DMS114 treated with DMSO at 0.1 percent for 48 hours (cell line): Measurements from ENCODE around the gene BAIAP2.
"Not testable (repeated sequence)": the region's sequence is repeated elsewhere in the genome, so short reads cannot be mapped to it uniquely, and the experiment has no call there.

Source experiments
- DNase-seq: peaks from one replicate; lab custom pipeline; 2025; ENCODE audit not compliant: unreplicated experiment; lab: John Stamatoyannopoulos, UW

The BAIAP2 gene

GRCh38 chr17:81135505-81136278 lies 100.7 kb downstream of the BAIAP2 start:
- DNase-seq = no peak

DNA sequence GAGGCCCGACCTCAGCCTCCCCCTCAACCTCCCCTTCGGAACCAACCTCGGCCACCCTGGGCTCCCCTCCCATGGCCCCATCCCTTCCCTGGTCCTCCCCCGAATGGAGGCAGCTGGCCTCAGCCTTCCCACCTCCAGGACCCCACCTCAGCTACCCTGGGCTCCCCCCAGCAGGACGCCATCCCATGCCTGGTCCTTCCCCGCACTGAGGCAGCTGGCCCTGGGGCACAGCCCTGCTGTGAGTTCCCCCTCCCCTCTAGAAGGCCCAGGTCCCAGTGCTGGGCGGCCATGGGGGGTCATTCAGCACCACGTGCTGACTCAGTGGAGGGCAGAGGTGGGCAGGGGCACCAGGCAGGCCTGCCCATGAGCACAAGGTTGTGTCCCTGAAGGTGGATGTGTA lies 101.4 kb downstream of the BAIAP2 start:
- no peak for DNase-seq

GRCh38 chr17:81137248-81137647 lies 102.3 kb downstream of the BAIAP2 start:
- DNase-seq = no peak

- no peak for DNase-seq
These were observed 103.1 kb downstream of the BAIAP2 start for GRCh38 chr17:81138083-81138482.

DNA sequence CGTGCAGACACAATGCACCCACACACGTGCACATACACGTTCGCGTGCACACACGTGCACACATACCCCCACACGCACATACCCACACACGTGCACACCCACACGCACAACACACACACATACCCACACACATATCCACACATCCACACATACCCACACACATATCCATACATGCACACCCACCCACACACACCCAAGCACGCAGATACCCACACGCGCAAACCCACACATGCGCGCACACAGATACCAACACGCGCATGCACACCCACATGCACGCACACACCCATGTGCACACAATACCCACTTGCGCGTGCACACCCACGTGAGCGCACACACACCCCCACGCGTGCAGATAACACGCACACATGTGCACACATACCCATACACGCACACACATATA lies 103.5 kb downstream of the BAIAP2 start:
- no peak for DNase-seq

GRCh38 chr17:81139428-81139827 lies 104.5 kb downstream of the BAIAP2 start:
- no peak for DNase-seq

DNA sequence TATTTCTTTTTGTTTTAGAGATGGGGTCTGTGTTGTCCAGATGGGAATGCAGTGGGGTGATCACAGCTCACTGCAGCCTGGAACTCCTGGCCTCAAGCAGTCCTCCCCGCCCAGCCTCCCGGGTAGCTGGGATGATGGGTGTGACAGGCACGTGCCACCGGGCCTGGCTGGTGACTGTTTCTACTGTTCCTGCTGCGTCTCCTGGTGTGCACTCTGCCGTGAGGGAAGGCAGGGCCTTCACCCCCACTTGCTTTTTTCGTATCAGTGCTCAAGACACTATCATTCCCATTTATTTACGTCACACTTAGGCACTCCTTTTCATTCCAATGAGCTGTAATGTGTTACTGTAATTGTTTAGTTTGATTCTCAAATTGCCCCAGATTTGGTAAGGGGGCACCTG lies 105.1 kb downstream of the BAIAP2 start:
- DNase-seq = no peak

DNA sequence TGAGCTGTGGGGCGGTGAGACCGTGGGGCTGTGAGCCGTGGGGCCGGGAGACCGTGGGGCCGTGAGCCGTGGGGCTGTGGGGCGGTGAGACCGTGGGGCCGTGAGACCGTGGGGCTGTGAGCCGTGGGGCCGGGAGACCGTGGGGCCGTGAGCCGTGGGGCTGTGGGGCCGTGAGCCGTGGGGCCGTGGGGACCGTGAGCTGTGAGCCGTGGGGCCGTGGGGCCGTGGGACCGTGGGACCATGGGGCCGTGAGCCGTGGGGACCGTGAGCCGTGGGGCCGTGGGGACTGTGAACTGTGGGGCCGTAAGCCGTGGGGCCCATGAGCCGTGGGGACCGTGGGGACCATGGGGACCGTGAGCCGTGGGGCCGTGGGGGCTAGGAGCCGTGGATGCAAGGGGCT lies 105.7 kb downstream of the BAIAP2 start:
- DNase-seq = no peak

DNA sequence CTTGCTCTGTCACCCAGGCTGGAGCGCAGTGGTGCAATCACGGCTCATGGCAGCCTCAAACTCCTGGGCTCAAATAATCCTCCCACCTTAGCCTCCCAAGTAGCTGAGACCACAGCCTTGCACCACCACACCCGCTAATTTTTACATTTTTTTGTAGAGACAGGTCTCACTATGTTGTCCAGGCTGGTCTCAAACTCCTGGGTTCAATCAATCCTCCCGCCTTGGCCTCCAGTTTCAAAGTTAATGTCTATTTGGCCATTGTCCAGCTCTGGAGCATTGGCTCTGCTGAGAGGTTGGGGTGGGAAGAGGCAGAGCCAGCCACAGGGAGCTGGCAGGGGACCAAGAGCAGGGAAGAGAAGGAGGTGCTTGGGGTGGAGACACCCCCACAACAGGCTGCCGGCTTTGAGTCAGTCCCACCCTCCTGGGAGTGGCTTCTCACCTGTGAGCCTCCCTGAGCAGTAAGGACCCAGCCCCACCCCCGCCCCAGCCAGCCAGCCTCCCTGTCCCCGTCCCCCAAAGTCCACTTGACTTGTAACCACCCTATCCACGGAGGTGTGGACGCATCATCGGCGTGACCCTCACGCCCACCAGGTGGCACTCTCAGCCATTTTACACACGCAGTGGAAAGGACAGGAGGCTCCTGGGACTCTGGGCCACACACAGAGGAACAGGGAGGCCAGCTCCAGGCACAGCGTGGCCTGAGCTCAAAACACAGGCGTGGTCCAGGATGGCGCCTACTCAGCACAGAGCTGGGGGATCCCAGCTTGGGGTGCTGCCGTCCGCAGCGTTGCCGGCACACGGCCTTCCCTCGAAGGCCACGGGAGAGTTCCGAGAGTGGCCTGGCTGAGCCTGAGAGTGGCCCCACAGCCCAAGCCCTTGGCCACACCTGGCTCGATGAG lies 107.6 kb downstream of the BAIAP2 start:
- peak; percentile 23 for DNase-seq

GRCh38 chr17:81143200-81143527 lies 108.2 kb downstream of the BAIAP2 start:
- no peak for DNase-seq

GRCh38 chr17:81143717-81144422 lies 108.9 kb downstream of the BAIAP2 start:
- DNase-seq = no peak

DNA sequence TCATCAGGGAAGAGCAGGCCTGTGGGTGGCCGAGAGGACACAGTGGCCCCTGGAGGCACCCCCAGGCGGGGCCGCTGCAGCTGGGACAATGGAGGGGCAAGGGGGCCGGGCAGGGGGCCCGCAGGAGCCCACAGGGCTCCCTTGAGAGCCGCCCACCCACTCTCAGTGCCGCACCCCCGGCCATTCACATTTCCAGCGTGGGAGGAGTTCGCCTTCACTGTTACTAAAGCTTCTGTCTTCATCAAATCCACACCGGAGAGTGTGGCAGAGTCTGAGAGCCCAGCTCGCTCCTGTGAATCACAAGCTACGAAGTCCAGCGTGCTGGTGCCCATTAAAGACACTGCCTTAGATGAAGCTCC lies 109.5 kb downstream of the BAIAP2 start:
- DNase-seq = no peak

DNA sequence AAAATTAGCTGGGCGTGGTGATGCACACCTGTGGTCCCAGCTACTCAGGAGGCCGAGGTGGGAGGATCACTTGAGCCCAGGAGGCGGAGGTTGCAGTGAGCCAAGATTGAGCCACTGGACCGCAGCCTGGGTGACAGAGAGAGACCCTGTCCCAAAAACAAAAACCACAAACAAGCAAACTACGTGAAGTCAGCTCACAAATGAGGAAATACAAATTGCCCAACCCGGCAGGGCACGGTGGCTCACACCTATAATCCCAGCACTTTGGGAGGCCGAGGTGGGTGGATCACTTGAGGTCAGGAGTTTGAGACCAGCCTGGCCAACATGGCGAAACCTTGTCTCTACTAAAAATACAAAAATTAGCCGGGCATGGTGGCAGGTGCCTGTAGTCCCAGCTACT lies 111.3 kb downstream of the BAIAP2 start:
- not testable (repeated sequence) for DNase-seq

GRCh38 chr17:81147701-81148100 lies 112.8 kb downstream of the BAIAP2 start:
- no peak for DNase-seq

DNA sequence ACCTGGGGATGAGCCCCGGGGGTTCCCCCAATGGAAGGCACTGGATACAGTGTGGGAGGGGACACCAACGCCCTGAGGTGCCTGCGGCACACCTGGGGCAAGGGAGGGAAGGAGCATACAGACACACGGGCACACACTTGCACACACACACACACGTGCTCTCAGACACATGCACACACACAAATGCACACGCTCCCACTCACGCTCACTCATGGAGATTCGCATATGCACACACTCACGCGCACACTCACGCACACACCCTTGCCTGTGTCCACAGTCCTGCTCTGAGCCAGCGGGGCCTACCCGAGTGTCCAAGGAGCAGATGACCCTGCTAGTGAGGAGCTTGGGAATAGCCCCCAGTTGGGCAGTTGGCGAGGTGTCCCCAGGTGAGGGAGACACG lies 113.6 kb downstream of the BAIAP2 start:
- DNase-seq = no peak

GRCh38 chr17:81148986-81149533 lies 114.1 kb downstream of the BAIAP2 start:
- DNase-seq = no peak

GRCh38 chr17:81150377-81151077 lies 115.6 kb downstream of the BAIAP2 start:
- DNase-seq = no peak

- no peak for DNase-seq
These were observed 116.3 kb downstream of the BAIAP2 start for GRCh38 chr17:81151278-81151677.

DNA sequence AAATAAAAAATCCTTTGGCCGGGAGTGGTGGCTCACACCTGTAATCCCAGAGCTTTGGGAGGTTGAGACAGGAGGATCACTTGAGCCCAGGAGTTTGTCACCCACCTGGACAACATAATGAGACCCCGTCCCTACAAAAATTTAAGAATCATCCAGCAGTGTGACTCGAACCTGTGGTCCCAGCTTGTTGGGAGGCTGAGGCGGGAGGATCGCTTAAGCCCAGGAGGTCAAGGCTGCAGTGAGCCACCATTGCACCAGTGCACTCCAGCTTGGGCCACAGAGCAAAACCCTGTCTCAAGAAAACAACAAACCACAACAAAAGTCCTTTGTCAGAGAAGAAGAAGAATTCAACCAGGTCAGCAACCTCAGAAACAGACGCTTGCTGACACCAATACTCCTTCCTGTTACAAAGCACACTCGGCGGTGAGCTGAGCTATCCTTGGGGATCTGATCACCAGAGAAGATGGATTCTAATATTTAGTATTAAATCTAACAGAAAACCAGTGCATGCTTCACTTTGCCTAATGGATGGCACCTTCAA lies 117.4 kb downstream of the BAIAP2 start:
- DNase-seq = no peak

GRCh38 chr17:81153340-81153803 lies 118.4 kb downstream of the BAIAP2 start:
- no peak for DNase-seq
